Fibroblast of lung (primary cell): ENCODE results near the gene SORCS2.

Experiments
- EZH2 ChIP-seq: IDR thresholded peaks from 2 replicates; pipeline ENCODE4 v1.5.1; 2012; ENCODE audit warnings: low read length, control low read depth, mild to moderate bottlenecking; ENCODE audit errors: missing control alignments
- TF ChIP-seq, protein P1 (sequence below), 2 donors: IDR thresholded peaks in 1 of 2; conservative IDR thresholded peaks in 1 of 2; 1 replicate in 1 of 2; 2 replicates in 1 of 2; pipeline ENCODE4 v1.5.1; 2011 to 2012; ENCODE audit warnings: low read length in 2 of 2, control low read depth in 1 of 2, inconsistent platforms in 1 of 2, low read depth in 1 of 2, mild to moderate bottlenecking in 1 of 2

DNA sequence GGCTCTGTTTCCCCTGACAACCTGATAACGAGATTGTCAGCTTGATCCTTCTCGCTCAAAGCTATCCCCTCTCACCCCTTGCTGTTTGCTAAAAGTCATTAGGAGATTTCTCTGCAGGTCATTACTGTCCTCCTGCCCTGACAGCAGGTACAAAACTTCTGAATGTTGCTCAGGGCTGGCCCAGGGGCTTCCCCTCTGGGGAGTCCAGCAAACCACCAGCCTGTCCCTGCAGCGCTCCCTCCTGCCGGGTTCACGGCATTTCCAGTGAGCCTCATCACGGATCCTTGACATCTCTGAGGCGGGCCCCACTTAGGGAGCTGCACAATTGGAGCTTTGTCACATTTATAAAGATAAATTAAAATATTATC, 5.2 kb upstream of the SORCS2 start:
- TF ChIP-seq, protein P1, sequence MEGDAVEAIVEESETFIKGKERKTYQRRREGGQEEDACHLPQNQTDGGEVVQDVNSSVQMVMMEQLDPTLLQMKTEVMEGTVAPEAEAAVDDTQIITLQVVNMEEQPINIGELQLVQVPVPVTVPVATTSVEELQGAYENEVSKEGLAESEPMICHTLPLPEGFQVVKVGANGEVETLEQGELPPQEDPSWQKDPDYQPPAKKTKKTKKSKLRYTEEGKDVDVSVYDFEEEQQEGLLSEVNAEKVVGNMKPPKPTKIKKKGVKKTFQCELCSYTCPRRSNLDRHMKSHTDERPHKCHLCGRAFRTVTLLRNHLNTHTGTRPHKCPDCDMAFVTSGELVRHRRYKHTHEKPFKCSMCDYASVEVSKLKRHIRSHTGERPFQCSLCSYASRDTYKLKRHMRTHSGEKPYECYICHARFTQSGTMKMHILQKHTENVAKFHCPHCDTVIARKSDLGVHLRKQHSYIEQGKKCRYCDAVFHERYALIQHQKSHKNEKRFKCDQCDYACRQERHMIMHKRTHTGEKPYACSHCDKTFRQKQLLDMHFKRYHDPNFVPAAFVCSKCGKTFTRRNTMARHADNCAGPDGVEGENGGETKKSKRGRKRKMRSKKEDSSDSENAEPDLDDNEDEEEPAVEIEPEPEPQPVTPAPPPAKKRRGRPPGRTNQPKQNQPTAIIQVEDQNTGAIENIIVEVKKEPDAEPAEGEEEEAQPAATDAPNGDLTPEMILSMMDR (conservative IDR thresholded peaks at IDR 0.05 in 1 of 2, IDR thresholded peaks at IDR 0.05 in 1 of 2; ENCODE audit: low read depth in 1 of 2, low read length in 2 of 2) = no peak
- TF ChIP-seq EZH2 = no peak
